ENCODE measurements around the gene GNAS.

The GNAS gene

GRCh38 chr20:58852543-58853271 is at the start of gene GNAS:
TSS of gene GNAS (plus strand) at chr20:58852716.
- Histone ChIP-seq H3K9me3 (ENCODE audit: control insufficient read depth in 2 of 2, low read length in 2 of 2) (no peaks in the 10 kb centered on the region), H3K4me1 (ENCODE audit: control insufficient read depth, insufficient read depth, low read length) (peaks cover 13% of the 10 kb centered on the region), H3K36me3 (ENCODE audit: control insufficient read depth in 2 of 2, insufficient read depth in 2 of 2, low read length in 2 of 2) (no peaks in the 10 kb centered on the region), H3K4me3 (ENCODE audit: low read length in 2 of 2) (peak within 1 kb of the TSS; percentile 66 to 71), H3K27me3 (ENCODE audit: control insufficient read depth in 1 of 2, insufficient read depth in 2 of 2, low read length in 2 of 2) (peaks cover 35 to 44% of the 10 kb centered on the region in 2 donors), H3K9ac (ENCODE audit: low read length in 2 of 2) (peak within 1 kb of the TSS in 1 of 2 donors; percentile 15), H3K27ac (ENCODE audit: low read length) (no peak within 1 kb of the TSS)

- Histone ChIP-seq H3K4me1 (ENCODE audit: control insufficient read depth, insufficient read depth, low read length) (no peaks in the 10 kb centered on the region), H3K27ac (ENCODE audit: low read length) (no peak overlapping the region), H3K27me3 (ENCODE audit: control insufficient read depth in 1 of 2, insufficient read depth in 2 of 2, low read length in 2 of 2) (peaks cover 0 to 6% of the 10 kb centered on the region in 2 donors), H3K9ac (ENCODE audit: low read length in 2 of 2) (no peak overlapping the region), H3K4me3 (ENCODE audit: low read length in 2 of 2) (no peak overlapping the region), H3K36me3 (ENCODE audit: control insufficient read depth in 2 of 2, insufficient read depth in 2 of 2, low read length in 2 of 2) (no peaks in the 10 kb centered on the region), H3K9me3 (ENCODE audit: control insufficient read depth in 2 of 2, low read length in 2 of 2) (no peaks in the 10 kb centered on the region)
These were observed 49.0 kb upstream of the GNAS start for GRCh38 chr20:58803533-58803932.

- H3K27me3 ChIP-seq (ENCODE audit: control insufficient read depth in 1 of 2, insufficient read depth in 2 of 2, low read length in 2 of 2): peaks cover 0 to 8% of the 10 kb centered on the region in 2 donors
- H3K36me3 ChIP-seq (ENCODE audit: control insufficient read depth in 2 of 2, insufficient read depth in 2 of 2, low read length in 2 of 2): no peaks in the 10 kb centered on the region
- no peak overlapping the region for H3K4me3 ChIP-seq (ENCODE audit: low read length in 2 of 2)
These were observed 44.7 kb upstream of the GNAS start for GRCh38 chr20:58807801-58808200.

GRCh38 chr20:58808271-58809046 is 44.1 kb upstream of the GNAS start:
- Histone ChIP-seq H3K27ac (ENCODE audit: low read length) (no peak overlapping the region), H3K9ac (ENCODE audit: low read length in 2 of 2) (no peak overlapping the region), H3K27me3 (ENCODE audit: control insufficient read depth in 1 of 2, insufficient read depth in 2 of 2, low read length in 2 of 2) (peaks cover 0 to 8% of the 10 kb centered on the region in 2 donors), H3K4me1 (ENCODE audit: control insufficient read depth, insufficient read depth, low read length) (no peaks in the 10 kb centered on the region), H3K36me3 (ENCODE audit: control insufficient read depth in 2 of 2, insufficient read depth in 2 of 2, low read length in 2 of 2) (no peaks in the 10 kb centered on the region), H3K4me3 (ENCODE audit: low read length in 2 of 2) (no peak overlapping the region), H3K9me3 (ENCODE audit: control insufficient read depth in 2 of 2, low read length in 2 of 2) (peaks cover 0 to 2% of the 10 kb centered on the region in 2 donors)

More at GRCh38 chr20:58807801-58808200, 44.7 kb upstream of the GNAS start:
- H3K27ac ChIP-seq (ENCODE audit: low read length): no peak overlapping the region
- no peak overlapping the region for H3K9ac ChIP-seq (ENCODE audit: low read length in 2 of 2)
- H3K4me1 ChIP-seq (ENCODE audit: control insufficient read depth, insufficient read depth, low read length): no peaks in the 10 kb centered on the region
- H3K9me3 ChIP-seq (ENCODE audit: control insufficient read depth in 2 of 2, low read length in 2 of 2): peaks cover 0 to 2% of the 10 kb centered on the region in 2 donors

GRCh38 chr20:58810116-58810878 is 42.2 kb upstream of the GNAS start:
- Histone ChIP-seq H3K4me1 (ENCODE audit: control insufficient read depth, insufficient read depth, low read length) (no peaks in the 10 kb centered on the region), H3K9ac (ENCODE audit: low read length in 2 of 2) (no peak overlapping the region), H3K36me3 (ENCODE audit: control insufficient read depth in 2 of 2, insufficient read depth in 2 of 2, low read length in 2 of 2) (no peaks in the 10 kb centered on the region), H3K27ac (ENCODE audit: low read length) (no peak overlapping the region), H3K27me3 (ENCODE audit: control insufficient read depth in 1 of 2, insufficient read depth in 2 of 2, low read length in 2 of 2) (peaks cover 0 to 2% of the 10 kb centered on the region in 2 donors), H3K9me3 (ENCODE audit: control insufficient read depth in 2 of 2, low read length in 2 of 2) (peaks cover 0 to 2% of the 10 kb centered on the region in 2 donors), H3K4me3 (ENCODE audit: low read length in 2 of 2) (no peak overlapping the region)

- Histone ChIP-seq H3K36me3 (ENCODE audit: control insufficient read depth in 2 of 2, insufficient read depth in 2 of 2, low read length in 2 of 2) (no peaks in the 10 kb centered on the region), H3K4me3 (ENCODE audit: low read length in 2 of 2) (no peak overlapping the region), H3K4me1 (ENCODE audit: control insufficient read depth, insufficient read depth, low read length) (no peaks in the 10 kb centered on the region), H3K9ac (ENCODE audit: low read length in 2 of 2) (no peak overlapping the region), H3K27ac (ENCODE audit: low read length) (no peak overlapping the region), H3K27me3 (ENCODE audit: control insufficient read depth in 1 of 2, insufficient read depth in 2 of 2, low read length in 2 of 2) (peaks cover 1 to 2% of the 10 kb centered on the region in 2 donors), H3K9me3 (ENCODE audit: control insufficient read depth in 2 of 2, low read length in 2 of 2) (peaks cover 0 to 2% of the 10 kb centered on the region in 2 donors)
These were observed 41.7 kb upstream of the GNAS start for GRCh38 chr20:58810879-58811250.

GRCh38 chr20:58811334-58811733 is 41.2 kb upstream of the GNAS start:
- H3K9ac ChIP-seq (ENCODE audit: low read length in 2 of 2): no peak overlapping the region
- H3K4me1 ChIP-seq (ENCODE audit: control insufficient read depth, insufficient read depth, low read length): no peaks in the 10 kb centered on the region
- H3K36me3 ChIP-seq (ENCODE audit: control insufficient read depth in 2 of 2, insufficient read depth in 2 of 2, low read length in 2 of 2): no peaks in the 10 kb centered on the region
- no peak overlapping the region for H3K27ac ChIP-seq (ENCODE audit: low read length)
- H3K4me3 ChIP-seq (ENCODE audit: low read length in 2 of 2): no peak overlapping the region
- H3K9me3 ChIP-seq (ENCODE audit: control insufficient read depth in 2 of 2, low read length in 2 of 2): peaks cover 0 to 2% of the 10 kb centered on the region in 2 donors
- H3K27me3 ChIP-seq (ENCODE audit: control insufficient read depth in 1 of 2, insufficient read depth in 2 of 2, low read length in 2 of 2): peaks cover 2 to 3% of the 10 kb centered on the region in 2 donors

GRCh38 chr20:58813369-58813768 is 39.1 kb upstream of the GNAS start:
- no peak overlapping the region for H3K4me3 ChIP-seq (ENCODE audit: low read length in 2 of 2)
- H3K9me3 ChIP-seq (ENCODE audit: control insufficient read depth in 2 of 2, low read length in 2 of 2): peaks cover 0 to 2% of the 10 kb centered on the region in 2 donors
- H3K27me3 ChIP-seq (ENCODE audit: control insufficient read depth in 1 of 2, insufficient read depth in 2 of 2, low read length in 2 of 2): peaks cover 2 to 3% of the 10 kb centered on the region in 2 donors

GRCh38 chr20:58815448-58815847 is 37.1 kb upstream of the GNAS start:
- Histone ChIP-seq H3K9me3 (ENCODE audit: control insufficient read depth in 2 of 2, low read length in 2 of 2) (peaks cover 0 to 2% of the 10 kb centered on the region in 2 donors), H3K36me3 (ENCODE audit: control insufficient read depth in 2 of 2, insufficient read depth in 2 of 2, low read length in 2 of 2) (no peaks in the 10 kb centered on the region), H3K4me3 (ENCODE audit: low read length in 2 of 2) (no peak overlapping the region), H3K4me1 (ENCODE audit: control insufficient read depth, insufficient read depth, low read length) (no peaks in the 10 kb centered on the region), H3K27me3 (ENCODE audit: control insufficient read depth in 1 of 2, insufficient read depth in 2 of 2, low read length in 2 of 2) (peaks cover 2 to 3% of the 10 kb centered on the region in 2 donors), H3K27ac (ENCODE audit: low read length) (no peak overlapping the region), H3K9ac (ENCODE audit: low read length in 2 of 2) (no peak overlapping the region)

More at GRCh38 chr20:58813369-58813768, 39.1 kb upstream of the GNAS start:
- H3K36me3 ChIP-seq (ENCODE audit: control insufficient read depth in 2 of 2, insufficient read depth in 2 of 2, low read length in 2 of 2): no peaks in the 10 kb centered on the region
- H3K9ac ChIP-seq (ENCODE audit: low read length in 2 of 2): no peak overlapping the region
- H3K27ac ChIP-seq (ENCODE audit: low read length): no peak overlapping the region
- H3K4me1 ChIP-seq (ENCODE audit: control insufficient read depth, insufficient read depth, low read length): no peaks in the 10 kb centered on the region

- Histone ChIP-seq H3K4me3 (ENCODE audit: low read length in 2 of 2) (no peak overlapping the region), H3K4me1 (ENCODE audit: control insufficient read depth, insufficient read depth, low read length) (no peaks in the 10 kb centered on the region), H3K27ac (ENCODE audit: low read length) (no peak overlapping the region), H3K36me3 (ENCODE audit: control insufficient read depth in 2 of 2, insufficient read depth in 2 of 2, low read length in 2 of 2) (no peaks in the 10 kb centered on the region), H3K9me3 (ENCODE audit: control insufficient read depth in 2 of 2, low read length in 2 of 2) (peaks cover 0 to 2% of the 10 kb centered on the region in 2 donors), H3K9ac (ENCODE audit: low read length in 2 of 2) (no peak overlapping the region), H3K27me3 (ENCODE audit: control insufficient read depth in 1 of 2, insufficient read depth in 2 of 2, low read length in 2 of 2) (peaks cover 2 to 3% of the 10 kb centered on the region in 2 donors)
These were observed 36.5 kb upstream of the GNAS start for GRCh38 chr20:58816051-58816450.
